ENCODE results near the gene S100A8.

Gene S100A8

DNA sequence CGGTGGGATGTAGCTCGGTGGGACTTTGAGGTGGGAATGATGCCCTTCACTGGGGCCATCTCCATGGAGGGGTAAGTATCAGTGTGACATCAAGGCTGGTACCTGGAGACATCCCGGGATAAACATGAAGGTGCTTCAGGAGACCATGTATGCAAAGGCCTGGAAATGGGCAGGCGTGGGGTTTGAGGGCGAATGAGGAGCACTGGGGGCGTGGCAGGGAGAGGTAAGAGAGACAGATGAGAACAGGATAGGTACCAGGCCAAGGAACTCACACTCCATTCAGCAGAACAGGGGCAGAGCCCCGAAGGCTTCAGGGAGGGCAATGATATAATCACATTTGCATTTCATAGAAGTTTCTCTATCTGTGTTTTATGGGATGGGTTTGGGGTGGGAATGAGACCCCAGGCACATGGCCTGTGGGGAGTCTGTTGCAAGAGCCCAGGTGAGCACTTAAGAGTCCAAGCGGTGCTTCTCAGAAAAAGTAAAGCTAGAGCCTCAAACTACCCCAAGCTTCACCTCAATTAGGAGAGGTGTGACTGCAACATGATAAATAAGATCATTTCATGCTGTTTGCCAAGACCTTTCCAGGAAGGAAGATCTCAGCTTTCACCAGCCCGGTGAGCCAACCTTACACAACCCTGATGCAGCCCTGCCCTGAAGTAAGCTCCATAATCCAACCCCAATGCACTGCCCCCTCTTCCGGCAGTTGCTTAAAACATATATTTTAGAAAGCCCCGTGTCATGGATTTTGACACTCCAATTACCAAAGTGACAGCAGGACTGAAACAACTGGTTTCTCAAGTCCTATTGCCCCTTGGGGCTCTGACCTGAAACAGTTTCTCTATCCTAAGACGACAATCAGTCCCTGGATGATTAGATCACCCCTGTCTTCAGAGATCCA, 25.9 kb downstream of the S100A8 start:
- Mint-ChIP-seq H3K4me3 (no peak overlapping the region), H3K9me3 (no peaks in the 10 kb centered on the region), H3K4me1 (ENCODE audit: low read depth) (no peaks in the 10 kb centered on the region), H3K27me3 (ENCODE audit: low read depth) (peaks cover 13% of the 10 kb centered on the region), H3K36me3 (ENCODE audit: low read depth) (no peaks in the 10 kb centered on the region), H3K27ac (no peak overlapping the region)

DNA sequence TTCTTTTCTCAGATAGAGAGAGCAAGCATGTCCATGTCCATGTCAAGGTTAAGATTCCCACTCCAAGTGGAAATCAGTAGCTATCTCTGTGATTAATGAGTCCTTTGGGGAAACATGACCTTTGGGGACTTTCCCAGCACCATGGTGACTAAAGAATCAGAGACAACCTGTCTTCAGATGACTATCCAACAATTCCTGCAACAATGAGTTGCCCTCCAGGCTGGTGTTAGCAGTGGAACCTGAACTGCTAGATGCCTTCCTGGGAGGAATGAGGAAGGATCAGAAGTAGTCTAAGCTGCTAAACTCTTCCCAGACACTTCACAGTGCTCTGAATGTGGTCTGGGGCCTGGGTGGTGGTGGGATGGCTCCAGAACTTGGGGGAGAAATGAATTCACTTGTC, 26.7 kb downstream of the S100A8 start:
- Mint-ChIP-seq H3K9me3 (no peaks in the 10 kb centered on the region), H3K4me1 (ENCODE audit: low read depth) (peaks cover 1% of the 10 kb centered on the region), H3K4me3 (no peak overlapping the region), H3K27ac (no peak overlapping the region), H3K36me3 (ENCODE audit: low read depth) (no peaks in the 10 kb centered on the region), H3K27me3 (ENCODE audit: low read depth) (peaks cover 7% of the 10 kb centered on the region)

DNA sequence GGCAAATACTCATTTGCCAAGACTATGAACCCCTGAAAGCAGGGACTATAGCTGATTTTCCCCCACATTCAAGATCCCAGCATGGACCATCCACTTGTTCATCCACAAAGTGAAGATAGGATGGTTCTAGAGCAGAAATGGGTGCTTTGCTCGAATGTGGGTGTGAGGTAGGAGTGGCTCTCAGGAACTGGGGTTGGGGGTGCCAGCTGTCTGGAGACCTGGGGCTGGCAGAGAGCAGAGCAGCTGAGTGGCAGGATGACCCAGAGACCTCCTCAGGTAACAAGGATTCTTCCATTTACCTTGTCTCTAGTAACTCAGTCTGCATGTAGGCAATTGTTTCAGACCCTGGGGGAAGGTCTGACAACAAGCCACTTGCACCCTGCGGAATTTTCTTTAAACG, 27.2 kb downstream of the S100A8 start:
- Mint-ChIP-seq H3K9me3 (no peaks in the 10 kb centered on the region), H3K27me3 (ENCODE audit: low read depth) (peaks cover 7% of the 10 kb centered on the region), H3K4me1 (ENCODE audit: low read depth) (peaks cover 1% of the 10 kb centered on the region), H3K27ac (no peak overlapping the region), H3K4me3 (no peak overlapping the region), H3K36me3 (ENCODE audit: low read depth) (no peaks in the 10 kb centered on the region)

DNA sequence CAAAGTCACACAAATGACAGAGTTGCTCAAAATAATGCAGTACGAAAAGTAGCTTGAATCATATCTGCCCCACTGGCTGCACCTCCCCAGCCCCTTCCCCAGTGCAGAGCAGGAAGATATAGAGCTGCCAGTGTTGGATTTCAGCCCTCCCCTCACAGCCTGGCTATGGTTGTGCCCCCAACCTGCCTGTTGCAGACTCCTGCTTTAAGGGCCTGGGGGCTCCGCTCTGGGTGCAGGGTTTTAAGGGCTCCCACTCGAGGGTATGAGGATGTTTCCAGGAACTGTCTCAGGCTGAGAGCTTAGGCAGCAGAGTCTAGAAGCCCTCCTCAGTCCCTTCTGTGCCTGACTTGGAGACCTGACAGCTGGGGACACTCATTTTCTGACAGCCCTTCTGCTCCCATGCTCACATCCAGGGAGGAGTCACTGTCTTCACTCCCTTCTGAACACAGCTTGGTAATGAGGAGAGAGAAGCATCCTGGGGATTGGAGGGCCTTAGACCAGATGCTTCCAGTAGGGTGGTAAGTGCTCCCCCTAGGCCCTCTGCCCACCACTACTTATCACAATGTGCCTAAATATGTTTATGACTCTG, 28.6 kb downstream of the S100A8 start:
- H3K4me1 Mint-ChIP-seq (ENCODE audit: low read depth), result peaks cover 10% of the 10 kb centered on the region
- peaks cover 7% of the 10 kb centered on the region for H3K27me3 Mint-ChIP-seq (ENCODE audit: low read depth)
- no peak overlapping the region for H3K27ac Mint-ChIP-seq
- no peak overlapping the region for H3K4me3 Mint-ChIP-seq
- no peaks in the 10 kb centered on the region for H3K9me3 Mint-ChIP-seq
- no peaks in the 10 kb centered on the region for H3K36me3 Mint-ChIP-seq (ENCODE audit: low read depth)

DNA sequence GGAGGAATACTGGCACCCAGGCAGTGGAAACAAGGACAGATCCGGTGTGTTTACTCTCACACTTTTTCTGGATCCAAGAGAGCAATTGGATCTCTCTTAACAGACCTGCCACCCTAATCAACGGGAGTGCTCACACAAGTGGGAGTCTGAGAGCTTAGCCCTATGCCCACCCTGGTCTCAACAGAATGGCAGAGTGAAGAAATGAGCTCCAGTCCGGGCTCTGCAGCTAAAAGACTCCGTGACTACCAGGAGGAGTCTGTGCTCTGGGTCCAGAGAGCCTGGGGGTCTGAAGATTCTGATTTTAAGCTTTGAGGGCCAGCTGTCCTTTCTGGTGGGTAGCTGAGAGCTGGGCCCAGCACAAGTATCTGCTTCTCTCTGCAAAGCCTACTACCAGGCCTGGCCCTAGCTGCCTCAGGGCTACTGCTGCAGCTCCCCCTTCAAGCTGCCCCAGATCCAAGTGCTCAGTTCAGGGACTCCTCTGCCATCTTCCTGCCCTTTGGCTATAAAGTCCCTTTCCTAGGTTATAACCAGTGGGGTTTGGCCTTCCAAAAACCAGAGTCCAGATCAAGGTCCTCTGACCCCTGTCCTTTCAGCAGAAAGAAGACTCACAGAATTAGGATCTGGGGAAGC, 29.3 kb downstream of the S100A8 start:
- peaks cover 7% of the 10 kb centered on the region for H3K27me3 Mint-ChIP-seq (ENCODE audit: low read depth)
- H3K4me1 Mint-ChIP-seq (ENCODE audit: low read depth), result peaks cover 15% of the 10 kb centered on the region
- no peaks in the 10 kb centered on the region for H3K36me3 Mint-ChIP-seq (ENCODE audit: low read depth)
- no peak overlapping the region for H3K4me3 Mint-ChIP-seq
- no peaks in the 10 kb centered on the region for H3K9me3 Mint-ChIP-seq
- no peak overlapping the region for H3K27ac Mint-ChIP-seq

DNA sequence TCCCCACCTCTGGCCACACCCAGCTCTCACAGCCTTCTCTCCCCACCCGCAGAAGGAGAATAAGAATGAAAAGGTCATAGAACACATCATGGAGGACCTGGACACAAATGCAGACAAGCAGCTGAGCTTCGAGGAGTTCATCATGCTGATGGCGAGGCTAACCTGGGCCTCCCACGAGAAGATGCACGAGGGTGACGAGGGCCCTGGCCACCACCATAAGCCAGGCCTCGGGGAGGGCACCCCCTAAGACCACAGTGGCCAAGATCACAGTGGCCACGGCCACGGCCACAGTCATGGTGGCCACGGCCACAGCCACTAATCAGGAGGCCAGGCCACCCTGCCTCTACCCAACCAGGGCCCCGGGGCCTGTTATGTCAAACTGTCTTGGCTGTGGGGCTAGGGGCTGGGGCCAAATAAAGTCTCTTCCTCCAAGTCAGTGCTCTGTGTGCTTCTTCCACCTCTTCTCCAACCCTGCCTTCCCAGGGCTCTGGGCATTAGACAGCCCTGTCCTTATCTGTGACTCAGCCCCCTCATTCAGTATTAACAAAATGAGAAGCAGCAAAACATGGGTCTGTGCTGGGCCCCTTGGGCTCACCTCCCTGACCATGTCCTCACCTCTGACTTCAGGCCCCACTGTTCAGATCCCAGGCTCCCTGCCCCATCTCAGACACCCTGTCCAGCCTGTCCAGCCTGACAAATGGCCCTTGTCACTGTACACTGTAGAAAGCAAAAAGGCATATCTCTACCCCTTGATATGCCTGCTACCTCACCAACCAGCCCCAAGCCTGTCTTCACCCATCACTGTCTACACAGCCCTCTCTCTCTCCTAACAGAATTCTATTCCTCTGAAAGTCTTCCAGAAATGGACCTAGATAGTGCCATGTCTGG, 30.0 kb downstream of the S100A8 start:
- H3K4me3 Mint-ChIP-seq, result no peak overlapping the region
- no peaks in the 10 kb centered on the region for H3K9me3 Mint-ChIP-seq
- H3K4me1 Mint-ChIP-seq (ENCODE audit: low read depth), result peaks cover 20% of the 10 kb centered on the region
- peaks cover 7% of the 10 kb centered on the region for H3K27me3 Mint-ChIP-seq (ENCODE audit: low read depth)
- no peaks in the 10 kb centered on the region for H3K36me3 Mint-ChIP-seq (ENCODE audit: low read depth)
- no peak overlapping the region for H3K27ac Mint-ChIP-seq

DNA sequence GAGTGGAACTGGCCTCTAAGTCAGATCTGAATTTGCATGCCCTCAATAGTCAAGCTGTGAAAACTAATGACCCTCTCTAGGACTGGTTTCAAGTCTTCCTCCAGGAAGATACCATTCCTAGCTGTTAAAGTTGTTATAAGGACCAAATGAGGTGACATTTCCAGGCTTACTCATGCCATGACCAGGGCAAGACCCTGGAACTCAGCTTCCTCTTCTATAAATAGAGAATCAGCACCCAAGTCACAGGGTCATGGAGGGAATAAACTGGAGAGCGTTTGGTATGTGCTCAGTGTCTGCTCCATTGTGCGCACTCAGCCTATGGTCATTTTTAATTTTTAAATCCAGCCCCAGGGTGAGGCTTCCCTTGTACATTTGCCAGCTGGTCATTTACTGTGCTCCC, 30.7 kb downstream of the S100A8 start:
- no peak overlapping the region for H3K27ac Mint-ChIP-seq
- H3K4me1 Mint-ChIP-seq (ENCODE audit: low read depth), result peaks cover 22% of the 10 kb centered on the region
- H3K36me3 Mint-ChIP-seq (ENCODE audit: low read depth), result no peaks in the 10 kb centered on the region
- H3K4me3 Mint-ChIP-seq, result no peak overlapping the region
- H3K9me3 Mint-ChIP-seq, result no peaks in the 10 kb centered on the region
- H3K27me3 Mint-ChIP-seq (ENCODE audit: low read depth), result peaks cover 7% of the 10 kb centered on the region

DNA sequence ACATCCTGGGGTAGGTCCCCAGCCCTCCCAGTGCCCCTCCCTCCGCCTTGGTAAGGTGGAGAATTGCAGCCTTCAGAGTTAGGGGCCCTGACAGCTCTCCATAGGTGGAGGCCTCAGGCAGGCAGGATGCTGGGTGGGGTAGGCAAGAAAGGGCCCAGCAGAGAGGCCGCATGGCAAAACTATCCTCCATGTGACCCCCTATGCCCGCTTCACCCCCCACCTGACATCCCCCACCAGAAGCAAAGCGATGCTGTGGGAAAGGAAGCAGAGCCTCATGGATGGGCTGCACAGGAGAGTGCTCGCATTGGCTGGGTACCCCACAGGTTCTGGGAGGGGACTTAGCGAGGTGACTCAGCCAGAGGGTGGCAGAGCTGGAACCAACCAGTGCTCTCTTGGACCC, 31.6 kb downstream of the S100A8 start:
- Mint-ChIP-seq H3K27me3 (ENCODE audit: low read depth) (peaks cover under 1% of the 10 kb centered on the region), H3K27ac (no peak overlapping the region)

DNA sequence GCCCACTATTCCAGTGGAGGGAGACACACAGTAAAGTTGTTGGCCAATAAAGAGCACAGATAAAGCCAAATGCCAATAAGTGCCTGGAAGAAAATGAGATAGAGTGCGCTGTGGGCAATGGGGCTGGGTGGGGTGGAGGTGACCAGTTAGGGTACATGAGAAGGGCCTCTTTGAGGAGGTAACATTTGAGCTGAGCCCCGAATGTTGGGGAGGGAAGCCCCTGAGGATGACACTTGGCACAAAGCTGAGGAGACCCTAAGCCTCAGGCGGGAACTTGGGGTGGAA, 32.2 kb downstream of the S100A8 start:
- Mint-ChIP-seq H3K36me3 (ENCODE audit: low read depth) (no peaks in the 10 kb centered on the region), H3K27me3 (ENCODE audit: low read depth) (no peaks in the 10 kb centered on the region), H3K4me3 (no peak overlapping the region), H3K9me3 (no peaks in the 10 kb centered on the region), H3K27ac (no peak overlapping the region), H3K4me1 (ENCODE audit: low read depth) (peaks cover 22% of the 10 kb centered on the region)

More for the DNA sequence above, 31.6 kb downstream of the S100A8 start:
- no peaks in the 10 kb centered on the region for H3K36me3 Mint-ChIP-seq (ENCODE audit: low read depth)
- peaks cover 22% of the 10 kb centered on the region for H3K4me1 Mint-ChIP-seq (ENCODE audit: low read depth)
- H3K4me3 Mint-ChIP-seq, result no peak overlapping the region
- no peaks in the 10 kb centered on the region for H3K9me3 Mint-ChIP-seq

DNA sequence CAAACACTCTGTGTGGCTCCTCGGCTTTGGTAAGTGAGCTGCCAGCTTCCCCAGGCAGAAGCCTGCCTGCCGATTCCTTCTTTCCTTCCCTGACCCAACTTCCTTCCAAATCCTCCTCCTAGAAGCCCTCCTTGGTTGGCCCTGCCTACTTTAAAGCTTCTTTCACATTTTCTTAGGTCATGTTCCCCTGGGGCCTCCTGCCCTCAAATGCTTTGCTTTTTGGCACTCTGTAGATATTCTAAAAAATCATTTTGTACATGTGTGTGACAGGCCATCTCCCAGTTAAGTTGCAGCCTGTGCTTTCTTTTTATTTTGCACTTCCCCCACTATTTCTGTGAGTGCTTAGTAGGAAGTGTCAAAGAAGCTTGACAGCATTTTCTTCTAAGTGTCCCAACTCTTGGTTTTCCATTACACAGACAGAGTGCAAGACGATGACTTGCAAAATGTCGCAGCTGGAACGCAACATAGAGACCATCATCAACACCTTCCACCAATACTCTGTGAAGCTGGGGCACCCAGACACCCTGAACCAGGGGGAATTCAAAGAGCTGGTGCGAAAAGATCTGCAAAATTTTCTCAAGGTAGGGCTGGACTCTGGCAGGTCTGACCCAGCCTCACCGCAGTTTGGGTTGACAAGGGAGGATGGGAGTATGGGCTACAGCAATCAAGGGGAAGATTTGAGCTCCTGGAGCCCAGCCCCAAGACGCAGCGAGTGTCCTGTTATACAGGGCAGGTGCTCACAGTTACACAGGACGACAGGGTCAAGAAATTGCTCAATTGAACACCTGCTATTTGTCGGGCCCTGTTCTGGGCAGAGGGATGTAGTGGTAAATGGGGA, 32.8 kb downstream of the S100A8 start, which contains the start of gene S100A9:
S100A9 (plus strand) TSS at position 2 of the 838 bp plus-strand sequence; CDS start at position 432, 430 bp downstream.
- peaks cover 22% of the 10 kb centered on the region for H3K4me1 Mint-ChIP-seq (ENCODE audit: low read depth)
- H3K27ac Mint-ChIP-seq, result no peak within 1 kb of the TSS
- no peaks in the 10 kb centered on the region for H3K9me3 Mint-ChIP-seq
- H3K4me3 Mint-ChIP-seq, result peak within 1 kb of the TSS; percentile 54
- no peaks in the 10 kb centered on the region for H3K27me3 Mint-ChIP-seq (ENCODE audit: low read depth)
- no peaks in the 10 kb centered on the region for H3K36me3 Mint-ChIP-seq (ENCODE audit: low read depth)

DNA sequence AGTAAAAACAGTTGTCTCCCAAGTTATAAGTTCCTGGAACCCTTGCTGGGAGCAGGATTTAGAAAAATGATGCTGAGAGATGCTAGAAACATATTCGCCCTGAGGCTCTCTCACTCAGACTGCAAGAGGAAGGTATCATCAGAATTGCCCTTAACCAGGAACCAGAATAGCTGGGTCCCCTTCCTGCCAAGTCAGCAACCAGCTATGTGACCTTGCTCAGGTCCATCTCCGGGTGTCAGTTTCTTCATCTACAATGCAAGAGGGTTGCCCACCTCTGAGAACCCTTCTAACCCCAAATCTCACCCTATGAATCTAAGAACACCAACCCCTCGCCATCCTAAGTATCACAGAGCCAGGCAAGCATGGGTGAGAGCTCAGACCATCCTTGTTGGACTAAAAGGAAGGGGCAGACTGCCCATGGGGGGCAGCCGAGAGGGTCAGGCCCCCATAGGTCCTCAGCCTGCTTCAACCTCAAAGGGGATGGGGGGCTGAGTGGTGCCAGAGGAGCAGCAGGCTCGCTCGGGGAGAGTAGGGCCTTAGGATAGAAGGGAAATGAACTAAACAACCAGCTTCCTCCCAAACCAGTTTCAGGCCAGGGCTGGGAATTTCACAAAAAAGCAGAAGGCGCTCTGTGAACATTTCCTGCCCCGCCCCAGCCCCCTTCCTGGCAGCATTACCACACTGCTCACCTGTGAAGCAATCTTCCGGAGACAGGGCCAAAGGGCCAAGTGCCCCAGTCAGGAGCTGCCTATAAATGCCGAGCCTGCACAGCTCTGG, 33.6 kb downstream of the S100A8 start:
- H3K27me3 Mint-ChIP-seq (ENCODE audit: low read depth), result no peaks in the 10 kb centered on the region
- peaks cover 22% of the 10 kb centered on the region for H3K4me1 Mint-ChIP-seq (ENCODE audit: low read depth)
- H3K4me3 Mint-ChIP-seq, result peak overlapping the region; percentile 54
- no peak overlapping the region for H3K27ac Mint-ChIP-seq
- no peaks in the 10 kb centered on the region for H3K9me3 Mint-ChIP-seq
- H3K36me3 Mint-ChIP-seq (ENCODE audit: low read depth), result no peaks in the 10 kb centered on the region

DNA sequence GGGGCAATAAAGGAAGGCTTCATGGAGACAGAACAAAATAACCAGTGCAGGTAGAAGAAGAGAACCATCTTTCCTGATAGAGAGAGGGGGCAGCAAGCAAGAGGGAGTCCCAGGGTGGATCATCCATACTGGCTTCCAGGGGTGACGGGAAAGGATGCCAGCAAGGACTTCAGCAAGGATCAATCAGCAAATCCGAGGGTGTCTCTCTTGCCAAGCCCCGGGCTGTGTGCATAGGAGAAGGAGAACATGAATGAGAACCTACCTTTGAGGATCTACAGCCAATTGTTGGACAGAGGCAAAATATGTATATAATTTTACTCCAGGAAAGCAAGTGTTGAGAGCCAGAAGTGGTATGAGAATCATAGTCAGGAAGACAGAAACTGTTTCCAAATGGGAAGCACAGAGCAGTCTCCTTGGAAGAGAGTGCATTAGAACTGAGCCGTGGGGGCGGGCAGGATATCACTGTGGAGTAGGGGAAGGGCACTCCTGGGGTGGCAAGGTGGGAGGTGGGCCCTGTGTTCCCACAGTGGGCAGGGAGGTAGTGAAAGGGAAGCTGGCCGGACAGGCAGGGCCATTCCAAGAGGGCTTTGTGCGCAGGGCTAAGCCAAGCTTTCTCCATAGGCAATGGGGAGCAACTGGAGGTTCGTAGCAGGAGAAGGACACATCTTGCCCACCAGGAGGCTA, 34.3 kb downstream of the S100A8 start:
- Mint-ChIP-seq H3K9me3 (no peaks in the 10 kb centered on the region), H3K27me3 (ENCODE audit: low read depth) (no peaks in the 10 kb centered on the region), H3K4me1 (ENCODE audit: low read depth) (peaks cover 22% of the 10 kb centered on the region), H3K27ac (peak overlapping the region; percentile 52), H3K4me3 (no peak overlapping the region), H3K36me3 (ENCODE audit: low read depth) (no peaks in the 10 kb centered on the region)
